HCT116 (cell line): ENCODE data around the gene NCMAP. TPM values are rescaled to one million over a fixed set of nuclear protein-coding genes. Genes with fewer than 3 reads are reported as not detected.

Source experiments
- ATAC-seq: fragments of 200-7000 bp; cut with Tn5 transposase; 2 replicates; pipeline ENCODE4 v1.9.1; 2020; ENCODE audit warnings: mild to moderate bottlenecking, moderate library complexity
- BruUV-seq: library from RNA; stranded (reverse); fragments of 400-500 nt; replicated peaks from 2 replicates; lab custom pipeline; 2021; lab: Mats Ljungman, UMichigan
- CTCF ChIA-PET: fragments of 300-600 bp; sonication (Branson Sonifier 250); formaldehyde crosslinking; loops from one replicate; lab custom pipeline; 2021; ENCODE audit warnings: antibody characterized with exemption; lab: Charles Lee
- POLR2A ChIA-PET: fragments of 300-600, 350-600 bp; sonication (Branson Sonifier 250); formaldehyde crosslinking; loops from one replicate; lab custom pipeline; 2021; ENCODE audit warnings: antibody characterized with exemption; lab: Charles Lee
- RAD21 ChIA-PET, 2 experiments: fragments of 300-600 bp; sonication (Branson Sonifier 250); formaldehyde crosslinking; loops; one replicate each; lab custom pipeline; 2023; ENCODE audit warnings: low total read pairs in 2 of 2; ENCODE audit not compliant: uncharacterized antibody in 2 of 2, unreplicated experiment in 2 of 2, low non-redundant PET in 1 of 2; lab: Charles Lee
- DNase-seq: peaks from one replicate; pipeline ENCODE4 v3.0.0-alpha.2; 2010; ENCODE audit warnings: low read depth, low spot score
- H2AFZ ChIP-seq: fragments of 200-600 bp; shearing (Covaris generic), sonication (generic); 2 replicates; pipeline ENCODE4 v1.6.1; 2017; ENCODE audit warnings: low read depth, mixed run types, mixed read lengths, antibody characterized with exemption, low read length; ENCODE audit not compliant: poor library complexity, severe bottlenecking
- H3K27ac ChIP-seq: 2 replicates; pipeline ENCODE4 v1.5.1; 2012; ENCODE audit warnings: low read depth, low read length
- H3K27me3 ChIP-seq: fragments of 200-600 bp; sonication (generic); 2 replicates; pipeline ENCODE4 v1.6.1; 2016; ENCODE audit warnings: mixed run types, low read length, mixed read lengths; ENCODE audit not compliant: insufficient read depth
- H3K36me3 ChIP-seq, 2 experiments: fragments of 200-500 bp in 1 of 2; fragments of 200-600 bp in 1 of 2; sonication (Bioruptor generic) in 1 of 2; sonication (generic) in 1 of 2; 2 replicates each; pipeline versions ENCODE4 v1.5.1 to v1.6.1; 2014 to 2016; ENCODE audit warnings: low read length in 2 of 2, inconsistent platforms in 1 of 2, mixed read lengths in 1 of 2, mixed run types in 1 of 2; ENCODE audit not compliant: insufficient read depth in 2 of 2, control insufficient read depth in 1 of 2
- H3K4me1 ChIP-seq, 2 experiments: fragments of 200-600 bp in 1 of 2; sonication (generic) in 1 of 2; 2 replicates each; pipeline versions ENCODE4 v1.5.1 to v1.6.1; 2012 to 2017; ENCODE audit warnings: low read length in 2 of 2, inconsistent platforms in 1 of 2, mild to moderate bottlenecking in 1 of 2, mixed read lengths in 1 of 2, mixed run types in 1 of 2, moderate library complexity in 1 of 2; ENCODE audit not compliant: insufficient read depth in 2 of 2, control insufficient read depth in 1 of 2
- H3K4me2 ChIP-seq: fragments of 200-600 bp; sonication (generic); 2 replicates; pipeline ENCODE4 v1.6.1; 2017; ENCODE audit warnings: mixed run types, low read length, mixed read lengths
- H3K4me3 ChIP-seq, 2 experiments: fragments of 200-600 bp in 1 of 2; sonication (generic) in 1 of 2; replicated peaks in 1 of 2; 2 replicates each; pipeline ENCODE4 v1.5.1; 2011 to 2016; ENCODE audit warnings: low read length in 2 of 2, control low read depth in 1 of 2, low read depth in 1 of 2, mild to moderate bottlenecking in 1 of 2, mixed read lengths in 1 of 2, mixed run types in 1 of 2
- H3K79me2 ChIP-seq: fragments of 200-600 bp; sonication (generic); 2 replicates; pipeline ENCODE4 v1.6.1; 2017; ENCODE audit warnings: mild to moderate bottlenecking, mixed run types, low read length, moderate library complexity, mixed read lengths; ENCODE audit not compliant: insufficient read depth
- H3K9ac ChIP-seq: fragments of 200-600 bp; sonication (generic); 2 replicates; pipeline ENCODE4 v1.6.1; 2016; ENCODE audit warnings: low read length, mixed read lengths
- H3K9me2 ChIP-seq: fragments of 200-600 bp; sonication (generic), shearing (Covaris generic); 2 replicates; pipeline ENCODE4 v1.6.1; 2017; ENCODE audit warnings: mixed run types, mild to moderate bottlenecking, moderate library complexity; ENCODE audit not compliant: insufficient read depth
- H3K9me3 ChIP-seq, 2 experiments: fragments of 200-500 bp in 1 of 2; fragments of 200-600 bp in 1 of 2; sonication (Bioruptor generic) in 1 of 2; sonication (generic) in 1 of 2; 2 replicates each; pipeline ENCODE4 v1.6.1; 2014 to 2017; ENCODE audit warnings: low read length in 2 of 2, mixed read lengths in 2 of 2, inconsistent platforms in 1 of 2, low read depth in 1 of 2, mild to moderate bottlenecking in 1 of 2, mixed run types in 1 of 2, moderate library complexity in 1 of 2; ENCODE audit not compliant: control insufficient read depth in 1 of 2, insufficient read depth in 1 of 2
- H4K20me1 ChIP-seq: fragments of 200-600 bp; sonication (generic), shearing (Covaris generic); 2 replicates; pipeline ENCODE4 v1.6.1; 2017; ENCODE audit warnings: mixed run types, mild to moderate bottlenecking, moderate library complexity; ENCODE audit not compliant: insufficient read depth
- ATF3 ChIP-seq: IDR thresholded peaks from 2 replicates; pipeline ENCODE4 v1.6.1; 2012
- CBX3 ChIP-seq: IDR thresholded peaks from 2 replicates; pipeline ENCODE4 v1.6.1; 2012; ENCODE audit warnings: low read depth
- CEBPB ChIP-seq: IDR thresholded peaks from 2 replicates; pipeline ENCODE4 v1.6.1; 2012; ENCODE audit warnings: low read depth
- CTCF ChIP-seq, 3 experiments: fragments of 200-600 bp in 1 of 3; sonication (generic) in 1 of 3; IDR thresholded peaks in 2 of 3; conservative IDR thresholded peaks in 1 of 3; 2 replicates each; pipeline ENCODE4 v1.5.1; 2012 to 2017; ENCODE audit warnings: low read depth in 2 of 3, low read length in 2 of 3, antibody characterized with exemption in 1 of 3, borderline replicate concordance in 1 of 3, control low read depth in 1 of 3, mild to moderate bottlenecking in 1 of 3, mixed read lengths in 1 of 3, mixed run types in 1 of 3, moderate library complexity in 1 of 3; ENCODE audit not compliant: insufficient read depth in 1 of 3
- EGR1 ChIP-seq: IDR thresholded peaks from 2 replicates; pipeline ENCODE4 v1.6.1; 2012; ENCODE audit warnings: low read depth
- ELF1 ChIP-seq: IDR thresholded peaks from 2 replicates; pipeline ENCODE4 v1.6.1; 2012; ENCODE audit warnings: low read depth, borderline replicate concordance
- FOSL1 ChIP-seq: IDR thresholded peaks from 2 replicates; pipeline ENCODE4 v1.6.1; 2012; ENCODE audit warnings: low read depth
- MAX ChIP-seq: IDR thresholded peaks from 2 replicates; pipeline ENCODE4 v1.6.1; 2012
- POLR2A ChIP-seq: IDR thresholded peaks from 2 replicates; pipeline ENCODE4 v1.7.0; 2011; ENCODE audit warnings: borderline replicate concordance; ENCODE audit not compliant: insufficient read depth, insufficient read length; ENCODE audit errors: extremely low read depth
- POLR2AphosphoS5 ChIP-seq: IDR thresholded peaks from 2 replicates; pipeline ENCODE4 v1.6.1; 2011; ENCODE audit warnings: mild to moderate bottlenecking, low read depth, low read length, moderate library complexity
- RAD21 ChIP-seq: IDR thresholded peaks from 2 replicates; pipeline ENCODE4 v1.6.1; 2012; ENCODE audit warnings: low read depth, mild to moderate bottlenecking
- SIN3A ChIP-seq: IDR thresholded peaks from 2 replicates; pipeline ENCODE4 v1.6.1; 2012; ENCODE audit warnings: low read depth
- SP1 ChIP-seq: IDR thresholded peaks from 2 replicates; pipeline ENCODE4 v1.6.1; 2012; ENCODE audit warnings: low read depth
- SRF ChIP-seq: IDR thresholded peaks from 2 replicates; pipeline ENCODE4 v1.6.1; 2012; ENCODE audit warnings: low read depth
- TCF7L2 ChIP-seq: IDR thresholded peaks from 2 replicates; pipeline ENCODE4 v1.7.0; 2011; ENCODE audit warnings: borderline replicate concordance, inconsistent platforms; ENCODE audit not compliant: insufficient read depth, insufficient read length; ENCODE audit errors: extremely low read depth
- YY1 ChIP-seq: IDR thresholded peaks from 2 replicates; pipeline ENCODE4 v1.6.1; 2011; ENCODE audit warnings: low read length, low read depth, moderate library complexity, mild to moderate bottlenecking; ENCODE audit not compliant: insufficient replicate concordance; ENCODE audit errors: extremely low read depth
- ZFX ChIP-seq: fragments of 450-650 bp; IDR thresholded peaks from 2 replicates; pipeline ENCODE4 v1.6.1; 2017
- ZNF274 ChIP-seq: fragments of 200-500 bp; sonication (Bioruptor generic); IDR thresholded peaks from 2 replicates; pipeline ENCODE4 v1.6.1; 2014; ENCODE audit warnings: mild to moderate bottlenecking, low read depth, low read length, inconsistent platforms
- intact Hi-C: fragments of 100-400 bp; cut with micrococcal nuclease; formaldehyde crosslinking; loops from 2 replicates; pipeline ENCODE4 v1.10.0; 2022
- total RNA-seq: library from RNA; stranded (reverse); gene quantifications from one replicate; pipeline ENCODE4 v1.2.1, GENCODE V29; 2021; ENCODE audit not compliant: unreplicated experiment

The NCMAP gene
- total RNA-seq, 1 experiment from 2014 or later = 0.84 TPM

GRCh38 chr1:24525606-24526005 lies 30.3 kb upstream of the NCMAP start:
- intact Hi-C loops = loop anchor here (10.0 kb wide), 1 partner anchor 111 kb away; the partner anchor contains the start of genes NIPAL3 and STPG1
- H3K9me2 ChIP-seq = no peaks in the 10 kb centered on the region
- ATAC-seq = no peak

GRCh38 chr1:24526045-24526444 lies 29.8 kb upstream of the NCMAP start:
- Histone ChIP-seq H3K36me3 (no peaks in the 10 kb centered on the region), H3K9me2 (no peaks in the 10 kb centered on the region), H3K9me3 (no peaks in the 10 kb centered on the region), H3K9ac (no peak overlapping the region), H3K4me2 (no peak overlapping the region), H3K4me1 (no peaks in the 10 kb centered on the region), H4K20me1 (no peaks in the 10 kb centered on the region), H3K4me3 (no peak overlapping the region), H3K79me2 (no peaks in the 10 kb centered on the region), H2AFZ (no peak overlapping the region), H3K27ac (no peak overlapping the region), H3K27me3 (no peaks in the 10 kb centered on the region)
- POLR2A ChIA-PET = no interaction called here
- RAD21 ChIA-PET = no interaction called here
- ATAC-seq (no peak), DNase-seq (no peak)
- BruUV-seq = no TSS peak
- intact Hi-C loops = loop anchor here (10.0 kb wide), 1 partner anchor 111 kb away; the partner anchor contains the start of genes NIPAL3 and STPG1
- CTCF ChIA-PET = interaction anchor here (1.0 to 2.3 kb wide), 10 partner anchors 8 to 326 kb away, joined by 3 to 17 read pairs (median 5); partner anchors contain the start of gene NIPAL3
- no peak for TF ChIP-seq TCF7L2
- no peak for TF ChIP-seq ZNF274
- TF ChIP-seq CEBPB = no peak
- TF ChIP-seq ZFX = no peak
- no peak for TF ChIP-seq SRF
- no peak for TF ChIP-seq MAX
- no peak for TF ChIP-seq ELF1
- TF ChIP-seq CTCF (IDR thresholded peaks at IDR 0.05 in 2 of 3, conservative IDR thresholded peaks at IDR 0.05 in 1 of 3; ENCODE audit: borderline replicate concordance in 1 of 3, insufficient read depth in 1 of 3, low read depth in 2 of 3, low read length in 2 of 3) = no peak
- no peak for TF ChIP-seq ATF3
- no peak for TF ChIP-seq POLR2AphosphoS5
- no peak for TF ChIP-seq POLR2A
- TF ChIP-seq RAD21 = no peak
- no peak for TF ChIP-seq EGR1
- no peak for TF ChIP-seq YY1
- TF ChIP-seq SP1 = no peak
- TF ChIP-seq SIN3A = no peak
- no peak for TF ChIP-seq CBX3
- TF ChIP-seq FOSL1 = no peak

More at GRCh38 chr1:24525606-24526005, 30.3 kb upstream of the NCMAP start:
- RAD21 ChIA-PET = no interaction called here
- BruUV-seq = no TSS peak
- POLR2A ChIA-PET = no interaction called here
- Histone ChIP-seq H2AFZ (no peak overlapping the region), H3K27me3 (no peaks in the 10 kb centered on the region), H4K20me1 (no peaks in the 10 kb centered on the region), H3K27ac (no peak overlapping the region), H3K4me1 (no peaks in the 10 kb centered on the region), H3K4me3 (no peak overlapping the region), H3K79me2 (no peaks in the 10 kb centered on the region), H3K36me3 (no peaks in the 10 kb centered on the region), H3K4me2 (no peak overlapping the region), H3K9ac (no peak overlapping the region), H3K9me3 (no peaks in the 10 kb centered on the region)
- DNase-seq = no peak
- CTCF ChIA-PET = interaction anchor here (1.0 to 2.3 kb wide), 5 partner anchors 10 to 326 kb away, joined by 3 to 17 read pairs (median 3); no protein-coding TSS in a partner anchor
- TF ChIP-seq SP1 (no peak), ZNF274 (no peak), MAX (no peak), YY1 (no peak)
